ENCODE data around the gene NR1H4. TPM values are rescaled to one million over a fixed set of nuclear protein-coding genes. Genes with fewer than 3 reads are reported as not detected.

Gene NR1H4
- total and polyA plus RNA-seq, 2 donors (not counting 1 experiment from before 2014, with no cell fraction given): not detected

DNA sequence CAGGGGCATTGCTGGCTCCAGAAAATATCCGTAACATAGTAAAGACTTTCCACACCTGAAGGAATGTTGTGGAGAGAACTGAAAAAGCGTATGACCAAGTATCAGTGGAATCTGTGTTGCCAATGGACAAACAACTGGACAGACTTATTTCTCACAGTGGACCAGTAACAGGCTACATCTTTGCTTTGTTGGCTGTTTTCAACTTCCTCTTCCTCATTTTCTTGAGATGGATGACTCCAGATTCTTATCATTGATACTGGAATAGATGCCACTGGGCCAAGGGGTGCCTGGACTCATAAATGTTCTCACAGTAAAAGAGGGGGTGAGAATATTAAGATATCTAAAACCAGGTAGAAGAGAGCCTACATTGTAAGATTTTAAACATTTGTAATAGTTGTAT lies 106.2 kb downstream of the NR1H4 start:
- no peak overlapping the region for H3K27ac ChIP-seq (ENCODE audit: low read length in 2 of 2)
- no peak for TF ChIP-seq EZH2 (IDR thresholded peaks at IDR 0.05; ENCODE audit: borderline replicate concordance, insufficient read depth, low read depth, low read length, poor library complexity, severe bottlenecking)
- TF ChIP-seq CTCF (IDR thresholded peaks at IDR 0.05): no peak
- H3K79me2 ChIP-seq (ENCODE audit: control insufficient read depth, insufficient read depth, low read length): no peaks in the 10 kb centered on the region
- Mint-ChIP-seq H3K27ac (no peak overlapping the region), H3K9me3 (ENCODE audit: insufficient read depth) (peaks cover 5% of the 10 kb centered on the region), H3K27me3 (peaks cover 3% of the 10 kb centered on the region), H3K4me3 (no peak overlapping the region), H3K4me1 (no peaks in the 10 kb centered on the region)
- no peaks in the 10 kb centered on the region for H4K20me1 ChIP-seq (ENCODE audit: control insufficient read depth, insufficient read depth, low read length, poor library complexity, severe bottlenecking)
- H3K9me3 ChIP-seq (ENCODE audit: control extremely low read depth in 1 of 3, control insufficient read depth in 2 of 3, insufficient read depth in 1 of 3, low read length in 2 of 3): no peaks in the 10 kb centered on the region
- H3K4me3 ChIP-seq (ENCODE audit: control extremely low read depth in 1 of 5, extremely low read depth in 1 of 5, insufficient read depth in 1 of 5, low read depth in 2 of 5, low read length in 4 of 5): no peak overlapping the region
- H3K9ac ChIP-seq (ENCODE audit: low read length): no peak overlapping the region
- intact Hi-C loops (cut with micrococcal nuclease): no loop called here
- no peak for DNase-seq
- no peaks in the 10 kb centered on the region for H3K36me3 ChIP-seq (replicated peaks in 1 of 2; ENCODE audit: control extremely low read depth in 1 of 2, control insufficient read depth in 1 of 2, extremely low read depth in 1 of 2, insufficient read depth in 2 of 2, low read length in 1 of 2)
- ChIA-PET POLR2A (no interaction called here), CTCF (no interaction called here)
- no peak overlapping the region for H2AFZ ChIP-seq (ENCODE audit: insufficient read depth, low read depth, low read length, poor library complexity, severe bottlenecking)
- no peak overlapping the region for H3K4me2 ChIP-seq (replicated peaks; ENCODE audit: low read depth, low read length, poor library complexity, severe bottlenecking)
- H3K4me1 ChIP-seq (ENCODE audit: control insufficient read depth in 2 of 2, insufficient read depth in 2 of 2, low read length in 2 of 2): no peaks in the 10 kb centered on the region
- peaks cover 0 to 3% (median 0%) of the 10 kb centered on the region in 4 experiments for H3K27me3 ChIP-seq (replicated peaks in 1 of 4; ENCODE audit: control extremely low read depth in 1 of 4, control insufficient read depth in 3 of 4, insufficient read depth in 4 of 4, low read length in 3 of 4)
- 67% methylated on average over 1 of the region's 2 CpGs for WGBS (ENCODE audit: insufficient coverage)
- no peak for ATAC-seq (ENCODE audit: low read depth)

DNA sequence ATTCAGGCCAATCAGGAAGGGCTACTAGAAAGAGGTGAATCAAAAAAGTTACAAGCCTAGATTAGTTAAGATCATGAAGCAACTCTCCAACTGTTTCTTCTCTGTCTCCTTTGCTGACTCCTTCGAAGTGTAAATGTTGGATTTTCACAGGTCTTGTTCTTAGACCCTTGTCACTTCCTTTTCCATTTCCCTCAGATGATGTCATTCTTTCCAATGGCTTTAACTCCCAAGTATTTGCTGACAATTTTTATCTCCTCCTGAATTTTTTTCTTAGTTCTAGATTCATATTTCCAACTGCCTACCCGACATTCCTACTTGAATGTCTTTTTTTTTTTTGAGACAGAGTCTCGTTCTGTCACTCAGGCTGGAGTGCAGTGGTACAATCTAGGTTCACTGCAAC lies 110.6 kb downstream of the NR1H4 start:
- Histone ChIP-seq H3K27ac (ENCODE audit: low read length in 2 of 2) (no peak overlapping the region), H4K20me1 (ENCODE audit: control insufficient read depth, insufficient read depth, low read length, poor library complexity, severe bottlenecking) (no peaks in the 10 kb centered on the region), H3K4me1 (ENCODE audit: control insufficient read depth in 2 of 2, insufficient read depth in 2 of 2, low read length in 2 of 2) (no peaks in the 10 kb centered on the region), H3K4me3 (ENCODE audit: control extremely low read depth in 1 of 5, extremely low read depth in 1 of 5, insufficient read depth in 1 of 5, low read depth in 2 of 5, low read length in 4 of 5) (no peak overlapping the region), H2AFZ (ENCODE audit: insufficient read depth, low read depth, low read length, poor library complexity, severe bottlenecking) (no peak overlapping the region), H3K36me3 (replicated peaks in 1 of 2; ENCODE audit: control extremely low read depth in 1 of 2, control insufficient read depth in 1 of 2, extremely low read depth in 1 of 2, insufficient read depth in 2 of 2, low read length in 1 of 2) (no peaks in the 10 kb centered on the region), H3K27me3 (replicated peaks in 1 of 4; ENCODE audit: control extremely low read depth in 1 of 4, control insufficient read depth in 3 of 4, insufficient read depth in 4 of 4, low read length in 3 of 4) (peaks cover 0 to 3% (median 0%) of the 10 kb centered on the region in 4 experiments), H3K79me2 (ENCODE audit: control insufficient read depth, insufficient read depth, low read length) (no peaks in the 10 kb centered on the region), H3K9me3 (ENCODE audit: control extremely low read depth in 1 of 3, control insufficient read depth in 2 of 3, insufficient read depth in 1 of 3, low read length in 2 of 3) (no peaks in the 10 kb centered on the region), H3K9ac (ENCODE audit: low read length) (no peak overlapping the region), H3K4me2 (replicated peaks; ENCODE audit: low read depth, low read length, poor library complexity, severe bottlenecking) (no peak overlapping the region)
- H3K27me3 Mint-ChIP-seq: peaks cover 6% of the 10 kb centered on the region
- peaks cover 13% of the 10 kb centered on the region for H3K9me3 Mint-ChIP-seq (ENCODE audit: insufficient read depth)
- no peak overlapping the region for H3K4me3 Mint-ChIP-seq
- ChIA-PET CTCF (no interaction called here), POLR2A (no interaction called here)
- TF ChIP-seq CTCF (IDR thresholded peaks at IDR 0.05) (no peak), EZH2 (IDR thresholded peaks at IDR 0.05; ENCODE audit: borderline replicate concordance, insufficient read depth, low read depth, low read length, poor library complexity, severe bottlenecking) (no peak)
- H3K4me1 Mint-ChIP-seq: no peaks in the 10 kb centered on the region
- WGBS (ENCODE audit: insufficient coverage): 100% methylated on average over 2 of the region's 3 CpGs
- intact Hi-C loops (cut with micrococcal nuclease): no loop called here
- H3K27ac Mint-ChIP-seq: no peak overlapping the region
- no peak for ATAC-seq (ENCODE audit: low read depth)
- DNase-seq: no peak
